Measurements from ENCODE around the gene CRYBA1. TPM values are rescaled to one million over a fixed set of nuclear protein-coding genes. Genes with fewer than 3 reads are reported as not detected.

The CRYBA1 gene
- total RNA-seq, 1 donor from 2014 or later = 0.84 TPM

DNA sequence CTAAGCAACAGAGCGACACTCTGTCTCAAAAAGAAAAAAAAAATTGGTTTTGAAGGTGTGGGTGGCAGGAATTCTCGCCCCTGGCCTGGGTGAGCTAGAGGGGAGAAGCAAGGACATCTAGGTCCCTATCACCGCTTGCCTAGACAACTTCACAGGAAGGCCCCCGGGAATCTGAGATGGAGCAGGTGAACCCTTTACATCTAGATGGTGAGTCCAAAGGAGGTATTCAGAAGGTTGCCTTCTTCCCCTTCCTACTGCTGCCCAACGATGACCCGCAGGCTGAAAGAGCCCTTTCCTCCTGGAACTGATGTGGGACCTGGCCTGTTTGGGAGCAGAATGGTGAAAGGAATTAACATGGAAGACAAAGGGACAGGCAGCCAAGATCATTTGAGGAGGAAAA, 1.3 kb upstream of the CRYBA1 start:
- no peak for DNase-seq (ENCODE audit: low spot score)
- H3K27ac Mint-ChIP-seq = peak overlapping the region; percentile 74

DNA sequence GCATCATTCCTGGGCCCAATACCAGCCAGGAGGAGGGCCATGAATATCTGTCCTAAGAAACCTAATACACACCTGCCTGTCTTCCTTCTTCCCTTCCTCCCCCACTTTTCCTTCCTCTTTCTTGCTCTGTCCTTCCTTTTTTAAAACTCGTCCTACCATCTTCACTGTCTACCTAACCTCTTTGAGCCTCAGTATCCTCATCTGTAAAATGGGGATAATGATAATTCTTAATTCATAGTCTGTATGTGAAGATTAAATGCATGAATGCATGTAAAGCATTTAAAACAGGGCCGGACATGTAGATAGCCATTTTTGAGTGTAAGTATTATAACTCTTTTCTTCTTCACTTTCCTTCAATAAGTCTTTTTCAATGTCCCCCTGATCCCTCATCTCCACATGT, 560 bp downstream of the CRYBA1 start:
- H3K36me3 Mint-ChIP-seq = no peaks in the 10 kb centered on the region

More for the DNA sequence above, 1.3 kb upstream of the CRYBA1 start:
- Mint-ChIP-seq H3K4me3 (no peak overlapping the region), H3K4me1 (peaks cover 47% of the 10 kb centered on the region), H3K36me3 (no peaks in the 10 kb centered on the region), H3K27me3 (ENCODE audit: insufficient read depth, low read depth) (peaks cover 7% of the 10 kb centered on the region), H3K9me3 (no peaks in the 10 kb centered on the region)
- H3K79me2 ChIP-seq (ENCODE audit: low read depth) = no peaks in the 10 kb centered on the region
- no peak overlapping the region for H3K9ac ChIP-seq
- H3K4me3 ChIP-seq = no peak overlapping the region
- no peaks in the 10 kb centered on the region for H4K20me1 ChIP-seq (ENCODE audit: low read depth)
- H3K36me3 ChIP-seq = no peaks in the 10 kb centered on the region
- no peak overlapping the region for H3K27ac ChIP-seq
- H2AFZ ChIP-seq (replicated peaks) = no peak overlapping the region
- no peaks in the 10 kb centered on the region for H3K9me3 ChIP-seq (ENCODE audit: low read depth)
- peaks cover 41% of the 10 kb centered on the region for H3F3A ChIP-seq (ENCODE audit: low read depth)
- H3K4me2 ChIP-seq = no peak overlapping the region
- H3K4me1 ChIP-seq = peaks cover 32% of the 10 kb centered on the region
- no peaks in the 10 kb centered on the region for H3K27me3 ChIP-seq
- TF ChIP-seq, protein P1, sequence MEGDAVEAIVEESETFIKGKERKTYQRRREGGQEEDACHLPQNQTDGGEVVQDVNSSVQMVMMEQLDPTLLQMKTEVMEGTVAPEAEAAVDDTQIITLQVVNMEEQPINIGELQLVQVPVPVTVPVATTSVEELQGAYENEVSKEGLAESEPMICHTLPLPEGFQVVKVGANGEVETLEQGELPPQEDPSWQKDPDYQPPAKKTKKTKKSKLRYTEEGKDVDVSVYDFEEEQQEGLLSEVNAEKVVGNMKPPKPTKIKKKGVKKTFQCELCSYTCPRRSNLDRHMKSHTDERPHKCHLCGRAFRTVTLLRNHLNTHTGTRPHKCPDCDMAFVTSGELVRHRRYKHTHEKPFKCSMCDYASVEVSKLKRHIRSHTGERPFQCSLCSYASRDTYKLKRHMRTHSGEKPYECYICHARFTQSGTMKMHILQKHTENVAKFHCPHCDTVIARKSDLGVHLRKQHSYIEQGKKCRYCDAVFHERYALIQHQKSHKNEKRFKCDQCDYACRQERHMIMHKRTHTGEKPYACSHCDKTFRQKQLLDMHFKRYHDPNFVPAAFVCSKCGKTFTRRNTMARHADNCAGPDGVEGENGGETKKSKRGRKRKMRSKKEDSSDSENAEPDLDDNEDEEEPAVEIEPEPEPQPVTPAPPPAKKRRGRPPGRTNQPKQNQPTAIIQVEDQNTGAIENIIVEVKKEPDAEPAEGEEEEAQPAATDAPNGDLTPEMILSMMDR (IDR thresholded peaks at IDR 0.05) = no peak
- TF ChIP-seq EZH2phosphoT487 (IDR thresholded peaks at IDR 0.05) (no peak), EZH2 (IDR thresholded peaks at IDR 0.05) (no peak)

DNA sequence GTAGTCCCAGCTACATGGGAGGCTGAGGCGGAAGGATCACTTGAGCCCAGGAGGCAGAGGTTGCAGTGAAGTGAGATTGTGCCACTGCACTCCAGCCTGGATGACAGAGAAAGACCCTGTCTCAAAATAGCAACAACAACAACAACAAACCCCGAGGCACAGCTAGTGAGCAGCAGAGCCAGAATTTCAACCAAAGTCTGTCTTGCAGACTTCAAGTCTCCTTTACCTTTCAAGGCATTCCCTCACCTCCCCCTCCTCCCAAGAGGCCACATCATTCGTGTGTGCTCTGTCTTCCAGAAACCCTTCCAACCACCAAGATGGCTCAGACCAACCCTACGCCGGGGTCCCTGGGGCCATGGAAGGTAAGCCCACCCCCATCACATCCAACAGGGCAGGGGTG, 2.2 kb downstream of the CRYBA1 start:
- H3F3A ChIP-seq (ENCODE audit: low read depth) = peaks cover 41% of the 10 kb centered on the region
- H3K4me3 ChIP-seq = no peak overlapping the region
- TF ChIP-seq, protein P1 (IDR thresholded peaks at IDR 0.05) = no peak
- TF ChIP-seq EZH2 (IDR thresholded peaks at IDR 0.05) (no peak), EZH2phosphoT487 (IDR thresholded peaks at IDR 0.05) (no peak)
- no peak for DNase-seq (ENCODE audit: low spot score)
- no peaks in the 10 kb centered on the region for H3K27me3 ChIP-seq
- H2AFZ ChIP-seq (replicated peaks) = no peak overlapping the region
- peak overlapping the region; percentile 35 for H3K4me3 Mint-ChIP-seq
- H3K36me3 Mint-ChIP-seq = no peaks in the 10 kb centered on the region
- H3K27ac ChIP-seq = no peak overlapping the region
- H3K9me3 ChIP-seq (ENCODE audit: low read depth) = no peaks in the 10 kb centered on the region
- peaks cover 6% of the 10 kb centered on the region for H3K27me3 Mint-ChIP-seq (ENCODE audit: insufficient read depth, low read depth)
- H3K79me2 ChIP-seq (ENCODE audit: low read depth) = no peaks in the 10 kb centered on the region
- no peak overlapping the region for H3K27ac Mint-ChIP-seq
- H3K36me3 ChIP-seq = no peaks in the 10 kb centered on the region
- peaks cover 19% of the 10 kb centered on the region for H3K4me1 Mint-ChIP-seq
- peaks cover 18% of the 10 kb centered on the region for H3K4me1 ChIP-seq
- no peak overlapping the region for H3K4me2 ChIP-seq
- H4K20me1 ChIP-seq (ENCODE audit: low read depth) = peaks cover 8% of the 10 kb centered on the region
- H3K9ac ChIP-seq = no peak overlapping the region
- no peaks in the 10 kb centered on the region for H3K9me3 Mint-ChIP-seq

More for the DNA sequence above, 560 bp downstream of the CRYBA1 start:
- no peak for TF ChIP-seq EZH2phosphoT487 (IDR thresholded peaks at IDR 0.05)
- Histone ChIP-seq H3K4me1 (peaks cover 18% of the 10 kb centered on the region), H3K4me3 (no peak overlapping the region), H3K27ac (no peak overlapping the region), H3K79me2 (ENCODE audit: low read depth) (no peaks in the 10 kb centered on the region), H3K36me3 (no peaks in the 10 kb centered on the region), H2AFZ (replicated peaks) (no peak overlapping the region), H3F3A (ENCODE audit: low read depth) (peaks cover 27% of the 10 kb centered on the region), H3K9me3 (ENCODE audit: low read depth) (no peaks in the 10 kb centered on the region), H4K20me1 (ENCODE audit: low read depth) (no peaks in the 10 kb centered on the region), H3K4me2 (no peak overlapping the region), H3K27me3 (no peaks in the 10 kb centered on the region), H3K9ac (no peak overlapping the region)
- H3K4me3 Mint-ChIP-seq = no peak overlapping the region
- H3K4me1 Mint-ChIP-seq = peaks cover 30% of the 10 kb centered on the region
- DNase-seq (ENCODE audit: low spot score) = no peak
- H3K27ac Mint-ChIP-seq = peak overlapping the region; percentile 65
- H3K27me3 Mint-ChIP-seq (ENCODE audit: insufficient read depth, low read depth) = peaks cover 6% of the 10 kb centered on the region
- no peaks in the 10 kb centered on the region for H3K9me3 Mint-ChIP-seq

DNA sequence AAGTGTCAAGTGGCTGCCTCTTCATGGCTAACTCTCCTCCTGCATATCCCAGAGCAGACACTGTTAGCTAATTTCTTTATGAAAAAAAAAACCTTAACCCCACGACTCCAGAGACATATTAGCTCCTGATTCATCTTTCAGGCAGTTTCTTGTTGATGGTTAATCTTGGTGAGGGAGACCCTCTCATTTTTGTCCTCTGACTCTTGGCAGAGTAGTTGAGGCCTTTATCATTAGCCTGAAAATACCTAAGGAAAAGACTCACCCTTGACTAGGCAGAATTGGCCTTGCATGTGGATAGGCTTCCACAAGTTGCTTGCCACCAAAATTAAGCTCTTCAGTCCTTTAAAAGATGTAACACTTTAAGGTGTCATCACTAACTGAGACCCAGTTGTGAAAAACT, 4.0 kb downstream of the CRYBA1 start:
- Histone ChIP-seq H3K9ac (no peak overlapping the region), H3K4me2 (no peak overlapping the region), H3K27ac (no peak overlapping the region), H3K9me3 (ENCODE audit: low read depth) (no peaks in the 10 kb centered on the region), H3K36me3 (no peaks in the 10 kb centered on the region), H3K4me3 (no peak overlapping the region), H3F3A (ENCODE audit: low read depth) (peaks cover 51% of the 10 kb centered on the region), H4K20me1 (ENCODE audit: low read depth) (peaks cover 14% of the 10 kb centered on the region), H3K4me1 (peaks cover 16% of the 10 kb centered on the region), H3K79me2 (ENCODE audit: low read depth) (no peaks in the 10 kb centered on the region), H3K27me3 (no peaks in the 10 kb centered on the region), H2AFZ (replicated peaks) (no peak overlapping the region)
- DNase-seq (ENCODE audit: low spot score) = no peak
- Mint-ChIP-seq H3K36me3 (peaks cover 3% of the 10 kb centered on the region), H3K27me3 (ENCODE audit: insufficient read depth, low read depth) (peaks cover 2% of the 10 kb centered on the region), H3K9me3 (no peaks in the 10 kb centered on the region), H3K4me3 (no peak overlapping the region), H3K27ac (no peak overlapping the region), H3K4me1 (peaks cover 12% of the 10 kb centered on the region)
- TF ChIP-seq, protein P1 (IDR thresholded peaks at IDR 0.05) = no peak
- TF ChIP-seq EZH2phosphoT487 (IDR thresholded peaks at IDR 0.05) (no peak), EZH2 (IDR thresholded peaks at IDR 0.05) (no peak)

Data from neural progenitor cell (in vitro differentiated cells).